ENCODE data around the gene IFNA1.

The IFNA1 gene

GRCh38 chr9:21470126-21470525, 29.9 kb downstream of the IFNA1 start (continued):
- TF ChIP-seq ZNF140 (tag by site-specific recombination; IDR thresholded peaks at IDR 0.05) (no peak), ZSCAN4 (tag by site-specific recombination; IDR thresholded peaks at IDR 0.05) (no peak), ZNF449 (tag by site-specific recombination; IDR thresholded peaks at IDR 0.05) (no peak), ZEB2 (tag by site-specific recombination; IDR thresholded peaks at IDR 0.05) (no peak), ZNF670 (tag by site-specific recombination; IDR thresholded peaks at IDR 0.05; ENCODE audit: low read depth) (no peak), MEIS1 (CRISPR knock-in tag; IDR thresholded peaks at IDR 0.05; ENCODE audit: borderline replicate concordance) (no peak)

GRCh38 chr9:21473236-21473635, 33.0 kb downstream of the IFNA1 start:
- no peaks in the 10 kb centered on the region for H3K4me1 ChIP-seq (ENCODE audit: control insufficient read depth, insufficient read depth, low read length)
- no peak overlapping the region for H3K4me3 ChIP-seq (ENCODE audit: low read depth, low read length)
- no peaks in the 10 kb centered on the region for H3K36me3 ChIP-seq (ENCODE audit: control insufficient read depth in 2 of 2, insufficient read depth in 1 of 2, low read length in 2 of 2)
- H3K9me3 ChIP-seq (ENCODE audit: control insufficient read depth, insufficient read depth, low read depth, low read length): no peaks in the 10 kb centered on the region
- ChIA-PET POLR2A (no interaction called here), CTCF (interaction anchor here (0.9 to 1.2 kb wide), 2 partner anchors 103 to 221 kb away, joined by 3 to 5 read pairs; no protein-coding TSS in a partner anchor)
- H3K27ac ChIP-seq (ENCODE audit: extremely low read depth, low read depth, low read length): no peak overlapping the region
- TF ChIP-seq TRIM28 (IDR thresholded peaks at IDR 0.05; ENCODE audit: borderline replicate concordance, low read length) (no peak), ZNF785 (tag by site-specific recombination; IDR thresholded peaks at IDR 0.05) (no peak), PATZ1 (tag by site-specific recombination; IDR thresholded peaks at IDR 0.05) (no peak), ZNF521 (tag by site-specific recombination; IDR thresholded peaks at IDR 0.05) (no peak), ZNF600 (tag by site-specific recombination; IDR thresholded peaks at IDR 0.05) (no peak), ZNF580 (tag by site-specific recombination; IDR thresholded peaks at IDR 0.05) (no peak), ZNF548 (tag by site-specific recombination; IDR thresholded peaks at IDR 0.05) (no peak), ZBTB17 (tag by site-specific recombination; IDR thresholded peaks at IDR 0.05) (no peak), ZXDB (tag by site-specific recombination; IDR thresholded peaks at IDR 0.05) (no peak), ZBTB26 (tag by site-specific recombination; optimal IDR thresholded peaks at IDR 0.05) (no peak), ZNF416 (tag by site-specific recombination; IDR thresholded peaks at IDR 0.05) (no peak), PRDM10 (tag by site-specific recombination; IDR thresholded peaks at IDR 0.05) (no peak), ZNF513 (tag by site-specific recombination; IDR thresholded peaks at IDR 0.05) (no peak), ZNF692 (tag by site-specific recombination; IDR thresholded peaks at IDR 0.05) (no peak), ZNF549 (tag by site-specific recombination; IDR thresholded peaks at IDR 0.05) (no peak), ZNF311 (tag by site-specific recombination; IDR thresholded peaks at IDR 0.05; ENCODE audit: borderline replicate concordance) (no peak), ZNF830 (tag by site-specific recombination; IDR thresholded peaks at IDR 0.05; ENCODE audit: low read depth) (no peak), ZNF19 (tag by site-specific recombination; IDR thresholded peaks at IDR 0.05; ENCODE audit: low read depth) (no peak), KLF7 (tag by site-specific recombination; IDR thresholded peaks at IDR 0.05; ENCODE audit: borderline replicate concordance) (no peak)

Measured in HEK293 (cell line).